Measurements from ENCODE around the gene DNAJC5. TPM values are rescaled to one million over a fixed set of nuclear protein-coding genes. Genes with fewer than 3 reads are reported as not detected.
A peak's percentile ranks its signal among the peaks of the same experiment; 100 is the strongest.

Gene DNAJC5
- total RNA-seq, 1 experiment from 2014 or later = 28.5 TPM

- TF ChIP-seq IRF1 (CRISPR knock-in tag; IDR thresholded peaks at IDR 0.05) = no peak
- no peak for TF ChIP-seq ETV6 (CRISPR knock-in tag; IDR thresholded peaks at IDR 0.05)
- TF ChIP-seq ZNF281 (CRISPR knock-in tag; IDR thresholded peaks at IDR 0.05) = no peak
- TF ChIP-seq NR3C1 (CRISPR knock-in tag; conservative IDR thresholded peaks at IDR 0.05; ENCODE audit: low read depth) = no peak
- TF ChIP-seq GTF2I (CRISPR knock-in tag; conservative IDR thresholded peaks at IDR 0.05) = no peak
- TF ChIP-seq CBFB (CRISPR knock-in tag; IDR thresholded peaks at IDR 0.05; ENCODE audit: low read depth) = no peak
- no peak for TF ChIP-seq ARID4B (CRISPR knock-in tag; IDR thresholded peaks at IDR 0.05; ENCODE audit: borderline replicate concordance)
- TF ChIP-seq ZNF232 (CRISPR knock-in tag; IDR thresholded peaks at IDR 0.05) = no peak
- no peak for TF ChIP-seq ZNF416 (CRISPR knock-in tag; IDR thresholded peaks at IDR 0.05)
- no peak for TF ChIP-seq PRDM15 (CRISPR knock-in tag; IDR thresholded peaks at IDR 0.05)
- TF ChIP-seq HMGA2 (CRISPR knock-in tag; IDR thresholded peaks at IDR 0.05) = no peak
- no peak for TF ChIP-seq USF1 (CRISPR knock-in tag; IDR thresholded peaks at IDR 0.05)
- no peak for TF ChIP-seq IRF2 (CRISPR knock-in tag; IDR thresholded peaks at IDR 0.05; ENCODE audit: borderline replicate concordance, low read depth)
- no peak for TF ChIP-seq CREB1 (CRISPR knock-in tag; IDR thresholded peaks at IDR 0.05)
- TF ChIP-seq FOXK1 (CRISPR knock-in tag; IDR thresholded peaks at IDR 0.05) = no peak
- no peaks in the 10 kb centered on the region for H3K4me1 Mint-ChIP-seq
- H3K36me3 Mint-ChIP-seq = peaks cover 23% of the 10 kb centered on the region
- ChIA-PET POLR2A (no interaction called here), CTCF (interaction anchor here (0.6 to 1.7 kb wide), 6 partner anchors 9 to 260 kb away, joined by 3 to 7 read pairs (median 4); no protein-coding TSS in a partner anchor)
- no peaks in the 10 kb centered on the region for H3K27me3 Mint-ChIP-seq (ENCODE audit: low read depth)
- ATAC-seq (peak; percentile 60), DNase-seq (ENCODE audit: low spot score) (no peak)
- no peaks in the 10 kb centered on the region for H3K9me3 Mint-ChIP-seq
- H3K4me3 Mint-ChIP-seq = no peak overlapping the region
- H3K27ac Mint-ChIP-seq = no peak overlapping the region; the same call in 1 of the 2 replicates
Observed at GRCh38 chr20:63881451-63882226, 13.3 kb upstream of the DNAJC5 start.
